ENCODE results near the gene LPAR2.

GRCh38 chr19:19649155-19649554 is 21.1 kb upstream of the LPAR2 start:
- TF ChIP-seq CTCF (IDR thresholded peaks at IDR 0.05) (no peak), EP300 (IDR thresholded peaks at IDR 0.05) (no peak), POLR2A (IDR thresholded peaks at IDR 0.05) (no peak)
